Endodermal cell (in vitro differentiated cells): ENCODE measurements around the gene GRAPL. TPM values are rescaled to one million over a fixed set of nuclear protein-coding genes. Genes with fewer than 3 reads are reported as not detected.
"Not testable (repeated sequence)": the region's sequence is repeated elsewhere in the genome, so short reads cannot be mapped to it uniquely, and the experiment has no call there.

Experiments
- DNase-seq: peaks from one replicate; pipeline ENCODE4 v3.0.0-alpha.2; 2017
- H3K27ac ChIP-seq: 2 replicates; pipeline ENCODE4 v1.5.1; 2013; ENCODE audit warnings: mild to moderate bottlenecking, low read depth, low read length, moderate library complexity
- H3K27me3 ChIP-seq: 2 replicates; pipeline ENCODE4 v1.6.1; 2013; ENCODE audit warnings: mild to moderate bottlenecking, low read length, moderate library complexity; ENCODE audit not compliant: insufficient read depth, control insufficient read depth, poor library complexity, severe bottlenecking
- H3K36me3 ChIP-seq: 2 replicates; pipeline ENCODE4 v1.7.0; 2013; ENCODE audit warnings: mild to moderate bottlenecking, low read length, moderate library complexity; ENCODE audit not compliant: control insufficient read depth, insufficient read depth
- H3K4me1 ChIP-seq: one replicate; pipeline ENCODE4 v1.7.0; 2013; ENCODE audit warnings: low read length; ENCODE audit not compliant: control insufficient read depth, insufficient read depth
- H3K4me3 ChIP-seq: 2 replicates; pipeline ENCODE4 v1.5.1; 2013; ENCODE audit warnings: mild to moderate bottlenecking, low read length, moderate library complexity
- H3K9ac ChIP-seq: 2 replicates; pipeline ENCODE4 v1.6.1; 2013; ENCODE audit warnings: mild to moderate bottlenecking, low read length, moderate library complexity; ENCODE audit not compliant: poor library complexity, severe bottlenecking; ENCODE audit errors: extremely low read depth
- H3K9me3 ChIP-seq: 2 replicates; pipeline ENCODE4 v1.6.1; 2013; ENCODE audit warnings: mild to moderate bottlenecking, low read length, moderate library complexity; ENCODE audit not compliant: control insufficient read depth
- H3K27ac Mint-ChIP-seq: 2 replicates; pipeline ENCODE4 v1.8.0; 2020; ENCODE audit warnings: mixed read lengths
- H3K27me3 Mint-ChIP-seq: 2 replicates; pipeline ENCODE4 v1.8.0; 2021; ENCODE audit warnings: mild to moderate bottlenecking, mixed read lengths; ENCODE audit not compliant: insufficient read depth
- H3K36me3 Mint-ChIP-seq: 2 replicates; pipeline ENCODE4 v1.8.0; 2020; ENCODE audit warnings: low read depth, mixed read lengths
- H3K4me1 Mint-ChIP-seq: 2 replicates; pipeline ENCODE4 v1.8.0; 2020; ENCODE audit warnings: mixed read lengths
- H3K4me3 Mint-ChIP-seq: 2 replicates; pipeline ENCODE4 v1.8.0; 2020; ENCODE audit warnings: mild to moderate bottlenecking, moderate library complexity, mixed read lengths
- H3K9me3 Mint-ChIP-seq: 2 replicates; pipeline ENCODE4 v1.8.0; 2020; ENCODE audit warnings: mild to moderate bottlenecking, mixed read lengths
- WGBS, 2 experiments: methylation state at CpG; one replicate each; pipeline versions ENCODE4 v1.1.5 to v1.1.7; 2013; ENCODE audit warnings: missing lambda C conversion rate in 2 of 2, mixed read lengths in 1 of 2; ENCODE audit not compliant: insufficient coverage in 1 of 2, insufficient read length in 1 of 2; 5-methylcytosine and 5-hydroxymethylcytosine counted together
- total RNA-seq, 2 donors: library from RNA; stranded (reverse); fragmentation: NEBNext Ultra II Directional in 1 of 2; extraction: Animal tissue kit (Norgen Biotek cat#: 25700) in 1 of 2; gene quantifications; 2 replicates in 1 of 2; 3 replicates in 1 of 2; pipeline ENCODE4 v1.2.1, GENCODE V29; 2021

GRAPL gene
- total RNA-seq, 2 donors from 2014 or later: 0.53 TPM; not detected in 1

- not testable (repeated sequence) for H3K4me3 ChIP-seq, H3K36me3 ChIP-seq, H3K27ac Mint-ChIP-seq, H3K9ac ChIP-seq, H3K4me3 Mint-ChIP-seq, H3K9me3 Mint-ChIP-seq, H3K27ac ChIP-seq, H3K9me3 ChIP-seq, H3K4me1 Mint-ChIP-seq, H3K4me1 ChIP-seq, DNase-seq, H3K36me3 Mint-ChIP-seq, H3K27me3 Mint-ChIP-seq, H3K27me3 ChIP-seq
- no CpG with 5 or more reads among the region's 7 CpGs for WGBS, 2 experiments
These were observed 2.1 kb upstream of the GRAPL start for GRCh38 chr17:19125289-19125688.

GRCh38 chr17:19129500-19129899, 2.1 kb downstream of the GRAPL start:
- H3K4me3 ChIP-seq, H3K9me3 Mint-ChIP-seq, H3K27me3 ChIP-seq, H3K27ac Mint-ChIP-seq, H3K9me3 ChIP-seq, H3K4me1 ChIP-seq, H3K27ac ChIP-seq, H3K36me3 Mint-ChIP-seq, H3K4me1 Mint-ChIP-seq, H3K27me3 Mint-ChIP-seq, H3K9ac ChIP-seq, H3K4me3 Mint-ChIP-seq, H3K36me3 ChIP-seq, DNase-seq: not testable (repeated sequence)
- no CpG with 5 or more reads among the region's 9 CpGs for WGBS, 2 experiments

- DNase-seq, H3K4me3 Mint-ChIP-seq, H3K36me3 Mint-ChIP-seq, H3K9me3 ChIP-seq, H3K4me3 ChIP-seq, H3K4me1 ChIP-seq, H3K27ac Mint-ChIP-seq, H3K36me3 ChIP-seq, H3K9me3 Mint-ChIP-seq, H3K27ac ChIP-seq, H3K9ac ChIP-seq, H3K4me1 Mint-ChIP-seq, H3K27me3 Mint-ChIP-seq, H3K27me3 ChIP-seq: not testable (repeated sequence)
- WGBS, 2 experiments: no CpG with 5 or more reads among the region's 8 CpGs
These were observed 3.7 kb downstream of the GRAPL start for GRCh38 chr17:19131108-19131507.

- H3K9ac ChIP-seq, H3K9me3 Mint-ChIP-seq, H3K4me3 Mint-ChIP-seq, H3K27ac ChIP-seq, H3K4me3 ChIP-seq, H3K36me3 ChIP-seq, H3K27me3 ChIP-seq, H3K9me3 ChIP-seq, H3K36me3 Mint-ChIP-seq, H3K4me1 ChIP-seq, H3K4me1 Mint-ChIP-seq, DNase-seq, H3K27ac Mint-ChIP-seq, H3K27me3 Mint-ChIP-seq: not testable (repeated sequence)
- WGBS, 2 experiments: no CpG with 5 or more reads among the region's 14 CpGs
These were observed 4.4 kb downstream of the GRAPL start for GRCh38 chr17:19131772-19132171.

GRCh38 chr17:19133793-19134192, 6.4 kb downstream of the GRAPL start:
- not testable (repeated sequence) for H3K9ac ChIP-seq, H3K36me3 ChIP-seq, H3K27ac Mint-ChIP-seq, H3K4me1 Mint-ChIP-seq, H3K9me3 ChIP-seq, DNase-seq, H3K36me3 Mint-ChIP-seq, H3K27ac ChIP-seq, H3K4me3 Mint-ChIP-seq, H3K9me3 Mint-ChIP-seq, H3K27me3 ChIP-seq, H3K4me1 ChIP-seq, H3K4me3 ChIP-seq, H3K27me3 Mint-ChIP-seq
- whole genome bisulfite sequencing, 2 experiments: no CpG with 5 or more reads among the region's 9 CpGs

- not testable (repeated sequence) for H3K36me3 Mint-ChIP-seq, H3K27me3 ChIP-seq, H3K4me1 ChIP-seq, H3K27ac ChIP-seq, H3K36me3 ChIP-seq, H3K27ac Mint-ChIP-seq, DNase-seq, H3K9me3 ChIP-seq, H3K9me3 Mint-ChIP-seq, H3K4me3 Mint-ChIP-seq, H3K27me3 Mint-ChIP-seq, H3K9ac ChIP-seq, H3K4me1 Mint-ChIP-seq, H3K4me3 ChIP-seq
- WGBS, 2 experiments: no CpG with 5 or more reads among the region's 13 CpGs
These were observed 8.0 kb downstream of the GRAPL start for GRCh38 chr17:19135391-19135790.

GRCh38 chr17:19136138-19136537, 8.7 kb downstream of the GRAPL start:
- H3K27me3 Mint-ChIP-seq, H3K36me3 Mint-ChIP-seq, H3K4me3 Mint-ChIP-seq, H3K4me1 Mint-ChIP-seq, H3K9ac ChIP-seq, H3K4me3 ChIP-seq, H3K27ac ChIP-seq, DNase-seq, H3K27me3 ChIP-seq, H3K9me3 Mint-ChIP-seq, H3K27ac Mint-ChIP-seq, H3K4me1 ChIP-seq, H3K36me3 ChIP-seq, H3K9me3 ChIP-seq: not testable (repeated sequence)
- WGBS, 2 experiments: no CpG with 5 or more reads among the region's 17 CpGs
